ENCODE data around the gene BCL6. TPM values are rescaled to one million over a fixed set of nuclear protein-coding genes. Genes with fewer than 3 reads are reported as not detected.

The BCL6 gene
- total and polyA plus RNA-seq, 2 of the 8 experiments (the other 6 are each of a cell fraction or from before 2014, with no cell fraction given), result 5.7 to 10.4 TPM

GRCh38 chr3:187698499-187699399 lies 46.5 kb downstream of the BCL6 start (continued):
- TF ChIP-seq CHD7 (IDR thresholded peaks at IDR 0.05; ENCODE audit: insufficient replicate concordance, low read length) (no peak), EZH2 (IDR thresholded peaks at IDR 0.05; ENCODE audit: low read depth, low read length, severe bottlenecking) (no peak), YY1 (IDR thresholded peaks at IDR 0.05; ENCODE audit: low read depth, low read length) (no peak), GTF2F1 (IDR thresholded peaks at IDR 0.05; ENCODE audit: borderline replicate concordance, low read depth, low read length) (no peak), USF2 (IDR thresholded peaks at IDR 0.05; ENCODE audit: low read length) (no peak), HDAC2 (IDR thresholded peaks at IDR 0.05; ENCODE audit: borderline replicate concordance in 1 of 2, low read depth in 2 of 2, low read length in 2 of 2) (no peak), CHD2 (IDR thresholded peaks at IDR 0.05; ENCODE audit: low read length) (no peak), GABPA (IDR thresholded peaks at IDR 0.05; ENCODE audit: borderline replicate concordance, insufficient read depth, low read length) (no peak)
